ENCODE data around the gene GOLIM4. TPM values are rescaled to one million over a fixed set of nuclear protein-coding genes. Genes with fewer than 3 reads are reported as not detected.

Gene GOLIM4
- total RNA-seq, 2 donors from 2014 or later = 21.0 to 32.6 TPM

DNA sequence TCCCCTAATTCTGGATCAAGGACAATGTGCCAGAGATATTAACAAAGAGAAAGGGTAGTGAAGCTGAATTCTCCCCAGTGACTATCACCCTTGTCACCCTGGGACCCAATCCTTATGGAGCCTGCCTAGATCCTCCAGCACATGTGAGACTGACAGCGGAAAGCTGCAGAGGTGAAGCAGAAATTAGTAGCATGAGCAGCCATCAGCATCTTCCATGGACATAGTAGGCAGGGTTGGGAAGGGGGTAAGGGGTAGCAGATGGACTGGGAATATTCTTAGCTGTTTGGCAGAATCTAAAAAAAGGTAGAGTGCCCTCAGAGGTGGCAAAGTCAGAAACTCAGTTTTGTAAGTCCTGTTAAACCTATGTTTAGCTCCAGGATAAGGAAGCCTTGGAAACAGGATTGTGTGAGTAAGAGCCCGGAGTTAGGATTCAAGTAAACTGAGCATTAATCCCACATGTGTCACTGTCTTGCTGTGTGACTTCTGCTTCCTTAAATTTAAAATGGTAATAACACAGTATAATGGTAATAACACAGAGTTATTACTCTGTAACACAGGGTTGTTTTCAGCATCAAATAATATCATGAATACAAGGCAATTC lies 14.5 kb downstream of the GOLIM4 start:
- no peak for TF ChIP-seq POLR2A (IDR thresholded peaks at IDR 0.05)
- no peak for TF ChIP-seq CTCF (IDR thresholded peaks at IDR 0.05)

GRCh38 chr3:168080499-168081170 lies 15.1 kb downstream of the GOLIM4 start:
- TF ChIP-seq POLR2A (IDR thresholded peaks at IDR 0.05) = no peak
- no peak for DNase-seq
- H3K27ac ChIP-seq = no peak overlapping the region
- H3K4me1 ChIP-seq = no peaks in the 10 kb centered on the region
- no peaks in the 10 kb centered on the region for H3K27me3 ChIP-seq
- no peak for ATAC-seq
- whole genome bisulfite sequencing, 2 donors = 82 to 84% methylated on average over 5 of the region's 5 CpGs
- H3K4me3 ChIP-seq = no peak overlapping the region
- intact Hi-C loops (cut with DNase I) = no loop called here
- no peaks in the 10 kb centered on the region for H3K9me3 ChIP-seq
- H3K36me3 ChIP-seq (replicated peaks in 1 of 2; ENCODE audit: insufficient read depth in 1 of 2, low read depth in 2 of 2) = no peaks in the 10 kb centered on the region

More for the DNA sequence above, 14.5 kb downstream of the GOLIM4 start:
- DNase-seq = no peak
- Histone ChIP-seq H3K36me3 (replicated peaks in 1 of 2; ENCODE audit: insufficient read depth in 1 of 2, low read depth in 2 of 2) (no peaks in the 10 kb centered on the region), H3K4me1 (no peaks in the 10 kb centered on the region), H3K27me3 (no peaks in the 10 kb centered on the region), H3K4me3 (no peak overlapping the region), H3K9me3 (no peaks in the 10 kb centered on the region), H3K27ac (no peak overlapping the region)
- WGBS, 2 donors = 79 to 89% methylated on average over 2 of the region's 2 CpGs
- ATAC-seq = no peak
- intact Hi-C loops (cut with DNase I) = no loop called here

DNA sequence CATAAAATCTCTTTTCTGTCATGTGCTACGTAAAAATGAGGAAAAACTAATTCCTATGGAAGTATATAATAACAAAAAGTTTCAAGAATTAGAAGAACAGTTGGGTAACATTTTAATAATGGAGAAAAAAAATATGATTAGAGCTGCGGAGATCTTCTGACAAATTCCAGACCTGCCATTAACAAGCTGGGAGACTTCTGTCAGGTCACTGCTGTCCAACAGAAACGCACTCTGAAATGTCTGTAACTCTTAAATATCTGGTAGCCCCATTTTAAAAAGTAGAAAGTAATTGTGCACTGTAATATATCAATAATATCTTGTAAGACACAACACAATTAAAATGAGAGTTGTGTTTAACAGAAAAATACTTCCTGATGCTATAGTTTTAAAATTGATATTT lies 15.7 kb downstream of the GOLIM4 start:
- no peak overlapping the region for H3K4me3 ChIP-seq
- DNase-seq = no peak
- H3K36me3 ChIP-seq (replicated peaks in 1 of 2; ENCODE audit: insufficient read depth in 1 of 2, low read depth in 2 of 2) = no peaks in the 10 kb centered on the region
- H3K9me3 ChIP-seq = no peaks in the 10 kb centered on the region
- H3K27ac ChIP-seq = no peak overlapping the region
- TF ChIP-seq POLR2A (IDR thresholded peaks at IDR 0.05) (no peak), CTCF (IDR thresholded peaks at IDR 0.05) (no peak)
- 73 to 78% methylated on average over 3 of the region's 3 CpGs for WGBS, 2 donors
- no peaks in the 10 kb centered on the region for H3K27me3 ChIP-seq
- ATAC-seq = no peak
- no peaks in the 10 kb centered on the region for H3K4me1 ChIP-seq
- intact Hi-C loops (cut with DNase I) = no loop called here

- intact Hi-C loops (cut with DNase I) = no loop called here
- Histone ChIP-seq H3K9me3 (no peaks in the 10 kb centered on the region), H3K36me3 (replicated peaks in 1 of 2; ENCODE audit: insufficient read depth in 1 of 2, low read depth in 2 of 2) (no peaks in the 10 kb centered on the region), H3K4me1 (no peaks in the 10 kb centered on the region), H3K27ac (no peak overlapping the region), H3K4me3 (no peak overlapping the region), H3K27me3 (no peaks in the 10 kb centered on the region)
- 71 to 83% methylated on average over 2 of the region's 2 CpGs for WGBS, 2 donors
- DNase-seq = no peak
- TF ChIP-seq POLR2A (IDR thresholded peaks at IDR 0.05) (no peak), CTCF (IDR thresholded peaks at IDR 0.05) (no peak)
- ATAC-seq = no peak
Observed at GRCh38 chr3:168077091-168077490, 18.6 kb downstream of the GOLIM4 start.

DNA sequence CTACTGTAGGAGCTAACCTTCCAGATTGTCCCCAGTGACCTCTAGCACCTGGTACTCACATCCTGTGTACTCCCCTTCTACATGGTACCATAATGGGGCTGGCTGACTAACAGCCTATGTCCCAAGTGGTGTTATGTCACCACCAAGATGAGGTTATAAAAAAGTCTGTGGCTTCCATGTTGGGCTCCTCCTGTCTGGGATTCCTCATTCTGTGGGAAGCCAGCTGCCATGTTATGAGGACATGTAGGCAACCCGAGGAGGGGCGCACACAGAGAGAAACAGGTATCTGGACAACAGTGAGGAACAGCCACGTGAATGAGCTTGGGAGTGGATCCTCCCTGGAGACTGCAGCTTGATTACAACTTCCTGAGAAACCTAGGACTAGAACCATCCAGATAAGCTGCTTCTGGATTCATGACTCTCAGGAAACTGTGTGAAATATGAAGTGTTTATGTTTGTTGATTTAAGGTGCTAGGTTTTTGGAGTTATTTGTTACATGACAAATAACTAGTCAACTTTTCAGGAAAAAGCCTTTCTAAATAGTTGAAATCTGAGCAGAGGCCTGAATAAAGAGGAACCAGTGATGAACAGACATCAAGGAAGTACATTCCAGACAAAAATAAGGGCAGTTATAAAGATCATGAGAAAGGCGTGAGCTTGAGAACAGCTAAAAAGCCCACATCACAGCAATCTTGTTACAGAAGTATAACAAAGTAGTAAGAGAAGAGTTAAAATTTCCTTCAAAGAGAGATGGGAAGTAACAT lies 21.7 kb downstream of the GOLIM4 start:
- no peaks in the 10 kb centered on the region for H3K36me3 ChIP-seq (replicated peaks in 1 of 2; ENCODE audit: insufficient read depth in 1 of 2, low read depth in 2 of 2)
- H3K4me1 ChIP-seq = no peaks in the 10 kb centered on the region
- intact Hi-C loops (cut with DNase I) = no loop called here
- H3K4me3 ChIP-seq = no peak overlapping the region
- H3K27me3 ChIP-seq = no peaks in the 10 kb centered on the region
- no peak for TF ChIP-seq POLR2A (IDR thresholded peaks at IDR 0.05)
- TF ChIP-seq CTCF (IDR thresholded peaks at IDR 0.05) = no peak
- 80 to 85% methylated on average over 4 of the region's 4 CpGs for WGBS, 2 donors
- DNase-seq = no peak
- no peak overlapping the region for H3K27ac ChIP-seq
- ATAC-seq = no peak
- no peaks in the 10 kb centered on the region for H3K9me3 ChIP-seq

Measured in body of pancreas (tissue), 4 donors.